NCI-H345 treated with DMSO at 0.1 percent for 48 hours (cell line): ENCODE results near the gene DNAJC5.

Experiments used
- DNase-seq: peaks from one replicate; lab custom pipeline; 2025; ENCODE audit not compliant: unreplicated experiment; lab: John Stamatoyannopoulos, UW

Gene DNAJC5

DNA sequence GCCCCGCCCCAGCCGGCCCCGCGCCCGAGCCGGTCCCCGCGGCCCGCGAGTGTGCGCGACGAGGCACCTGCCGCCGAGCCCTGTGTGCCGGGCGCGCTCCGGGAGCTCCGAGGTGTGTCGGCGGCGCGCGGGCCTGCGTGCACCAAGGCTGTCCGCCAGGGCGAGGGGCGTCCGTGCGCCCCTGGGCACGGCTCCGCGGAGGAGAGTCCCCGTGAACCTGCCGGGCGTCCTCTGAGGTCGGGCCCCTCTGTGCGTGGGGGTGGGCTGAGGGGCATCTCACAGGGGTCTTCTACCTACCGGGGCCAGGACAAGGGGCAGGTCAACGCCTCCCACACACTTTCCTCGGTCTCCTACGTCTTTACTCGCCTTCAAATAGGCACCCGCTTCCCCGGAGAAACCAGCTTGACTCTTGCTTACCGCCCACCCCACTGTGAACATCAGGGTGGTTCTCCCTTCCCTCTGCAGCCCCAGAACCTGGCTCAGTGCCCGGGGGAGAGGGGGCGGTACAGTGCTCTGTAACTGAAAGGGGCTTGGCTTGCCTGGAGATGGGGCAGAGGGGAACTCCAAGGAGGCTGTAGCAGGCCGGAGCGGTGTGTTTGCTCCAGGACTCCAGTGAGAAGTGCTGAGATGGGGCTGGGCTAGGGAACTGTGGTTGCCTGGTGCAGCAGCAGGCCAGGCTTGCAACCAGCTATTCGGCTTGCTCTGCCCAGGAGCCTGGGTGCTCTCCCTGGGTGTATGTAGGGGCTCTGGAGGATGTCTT lies 84.8 kb downstream of the DNAJC5 start, which contains the start of gene SAMD10:
TSS of gene SAMD10 (minus strand) at position 86 of the 760 bp plus-strand sequence. CDS start 175 bp downstream, outside the sequence.
- peak; percentile 79 for DNase-seq

DNA sequence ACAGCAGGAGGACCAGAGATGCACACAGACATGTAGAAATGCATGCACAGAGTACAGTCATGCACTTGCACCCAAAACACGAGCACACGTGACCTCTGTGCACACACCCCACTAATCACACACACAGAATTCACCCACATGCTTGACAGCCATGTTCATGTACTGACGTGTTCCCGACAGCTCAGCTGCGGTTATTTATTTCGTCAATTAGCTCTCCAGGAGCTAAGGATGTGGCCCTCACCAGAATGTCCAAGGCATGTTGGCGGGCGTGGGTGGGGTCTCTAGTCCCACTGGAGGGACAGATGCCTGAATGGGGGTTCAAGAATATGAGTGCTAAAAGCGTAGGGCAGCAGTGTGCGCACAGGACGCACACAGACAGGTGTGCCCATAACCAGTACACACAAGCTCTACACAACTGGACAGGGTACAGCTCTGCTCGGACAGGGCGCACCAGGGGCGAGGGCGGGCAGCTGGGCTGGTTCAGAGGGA lies 85.4 kb downstream of the DNAJC5 start:
- DNase-seq: no peak

DNA sequence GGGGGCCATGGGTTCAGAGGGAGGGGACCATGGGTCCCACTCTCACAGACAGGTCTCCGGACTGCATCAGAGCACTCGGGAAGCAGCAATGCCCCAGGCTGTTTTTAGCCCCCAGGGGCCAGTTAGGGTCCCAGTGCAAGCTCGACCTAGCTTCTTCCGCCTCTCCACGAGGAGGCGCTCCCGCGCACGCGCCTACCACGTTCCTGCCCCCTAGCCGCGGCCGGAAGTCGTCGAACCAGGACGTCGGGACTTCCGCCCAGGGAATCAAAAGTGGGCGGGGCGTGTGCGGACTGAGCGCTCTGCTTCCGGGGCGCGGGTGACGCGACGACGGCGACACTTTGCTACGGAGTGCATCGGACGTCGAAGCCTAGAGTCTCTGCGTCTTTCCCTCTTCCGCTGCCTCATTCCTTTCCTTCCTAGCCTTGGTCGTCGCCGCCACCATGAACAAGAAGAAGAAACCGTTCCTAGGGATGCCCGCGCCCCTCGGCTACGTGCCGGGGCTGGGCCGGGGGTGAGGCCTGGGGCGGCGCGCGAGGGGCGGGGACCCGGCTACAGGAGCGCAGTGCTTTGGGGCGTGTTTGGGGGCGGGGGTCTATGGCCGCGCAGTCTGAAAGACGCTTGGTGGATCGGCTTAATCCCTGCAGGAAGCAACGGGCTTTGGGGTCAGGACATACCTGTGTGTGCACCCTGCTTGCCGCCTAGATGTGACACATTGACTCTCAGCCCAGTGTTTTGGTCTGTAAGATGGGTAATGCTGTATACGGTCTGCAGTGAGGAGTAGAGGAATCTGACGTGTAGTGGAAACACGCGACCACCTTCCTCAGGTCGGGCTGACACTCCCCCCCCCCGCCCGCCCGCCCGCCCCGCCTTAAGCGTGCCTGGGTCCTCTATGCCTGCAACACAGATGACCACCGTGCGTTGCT lies 86.1 kb downstream of the DNAJC5 start, which contains the start of gene PRPF6:
TSS of gene PRPF6 (plus strand) at position 327 of the 923 bp plus-strand sequence. CDS start at position 441, 114 bp downstream.
- peak; percentile 98 for DNase-seq

DNA sequence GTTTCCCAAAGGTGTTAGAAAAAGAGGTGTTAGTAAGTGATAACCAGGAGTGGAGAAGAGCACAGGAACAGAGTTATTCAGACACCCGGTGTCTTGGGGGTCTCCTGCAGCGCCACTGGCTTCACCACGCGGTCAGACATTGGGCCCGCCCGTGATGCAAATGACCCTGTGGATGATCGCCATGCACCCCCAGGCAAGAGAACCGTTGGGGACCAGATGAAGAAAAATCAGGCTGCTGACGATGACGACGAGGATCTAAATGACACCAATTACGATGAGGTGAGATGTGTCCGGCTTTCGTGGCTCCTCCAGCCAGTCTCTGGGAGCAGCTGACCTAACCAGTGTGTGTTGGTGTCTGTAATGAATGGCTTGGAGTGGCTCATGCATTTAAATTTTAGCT lies 88.0 kb downstream of the DNAJC5 start:
- no peak for DNase-seq
